Stimulated activated CD4-positive, alpha-beta T cell treated with anti-CD3 and anti-CD28 coated beads, Interleukin-4, amount 100 ng/mL, for 4 hours (primary cell): ENCODE measurements around the gene UTS2R.

Experiments used
- DNase-seq, 2 experiments: peaks; one replicate each; pipeline ENCODE4 v3.0.0-alpha.2; 2020

Gene UTS2R

GRCh38 chr17:82371333-82372248 lies at the start of gene UTS2R:
Gene UTS2R, plus strand, starts transcription at chr17:82371765. Its CDS starts 2,560 bp downstream, at chr17:82374325.
- DNase-seq = no peak

DNA sequence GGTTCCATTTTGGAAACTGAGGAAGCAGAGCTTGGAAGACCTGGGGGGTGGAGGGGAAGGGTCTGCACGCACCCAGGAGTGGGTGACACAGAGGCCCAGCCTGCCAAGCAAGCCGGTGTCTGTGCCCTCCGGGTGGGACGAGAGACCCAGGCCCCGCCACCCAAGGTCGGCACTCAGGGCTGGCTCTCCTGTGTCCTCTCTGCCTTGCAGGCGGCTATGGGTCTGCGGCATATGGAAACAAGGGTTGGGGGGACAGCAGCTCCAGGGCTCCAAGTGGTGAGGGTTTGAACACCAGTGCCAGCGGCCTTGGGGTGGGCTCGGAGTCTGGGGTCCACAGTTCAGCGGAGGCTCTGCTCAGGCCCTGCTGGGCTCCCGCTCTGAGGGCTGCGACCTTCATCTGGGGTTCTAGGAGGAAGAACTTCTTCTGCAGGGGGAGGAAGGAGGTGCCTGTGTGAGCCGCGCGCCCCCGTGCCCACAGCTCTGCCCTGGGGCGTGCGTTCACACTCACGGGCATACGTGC lies 49.6 kb upstream of the UTS2R start:
- DNase-seq = peak in 1 of 2 experiments; percentile 49

- no peak for DNase-seq
Measured at GRCh38 chr17:82322526-82323453, 48.8 kb upstream of the UTS2R start.

DNA sequence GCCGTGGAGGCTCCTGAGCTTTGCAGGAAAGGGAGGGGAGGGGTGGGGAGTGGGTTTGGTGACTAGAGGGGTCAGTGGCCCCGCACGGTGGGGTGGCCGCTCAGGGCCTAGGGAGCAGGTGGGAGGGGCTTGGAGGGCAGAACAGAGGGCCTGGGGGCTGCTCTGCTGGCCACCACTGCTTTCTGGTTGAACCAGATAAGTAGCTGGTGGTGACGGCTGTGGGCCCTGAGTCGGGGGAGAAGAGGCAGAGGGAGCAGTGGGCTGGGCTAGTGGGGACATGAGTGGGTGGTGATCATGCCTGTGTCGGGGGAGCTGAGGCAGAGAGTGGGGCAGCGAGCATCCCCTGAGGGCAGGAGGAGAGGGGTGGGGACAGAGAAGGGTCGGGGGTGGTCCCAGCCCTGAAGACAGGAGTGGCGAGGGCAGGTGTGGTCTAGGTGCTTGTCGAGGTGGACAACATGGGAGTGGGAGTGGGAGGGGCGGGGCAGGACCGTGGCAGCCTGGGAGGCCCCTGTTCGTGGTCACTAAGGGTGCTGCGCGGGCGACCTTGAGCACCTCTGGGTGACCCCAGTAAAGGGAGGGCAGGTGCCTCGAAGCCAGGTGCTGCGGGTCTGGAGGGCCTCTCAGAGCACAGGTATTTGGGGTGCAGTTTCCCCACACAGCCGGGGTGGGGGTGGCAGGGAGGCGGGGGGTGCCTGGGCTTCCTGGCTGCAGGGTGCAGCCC lies 47.9 kb upstream of the UTS2R start:
- DNase-seq = no peak

DNA sequence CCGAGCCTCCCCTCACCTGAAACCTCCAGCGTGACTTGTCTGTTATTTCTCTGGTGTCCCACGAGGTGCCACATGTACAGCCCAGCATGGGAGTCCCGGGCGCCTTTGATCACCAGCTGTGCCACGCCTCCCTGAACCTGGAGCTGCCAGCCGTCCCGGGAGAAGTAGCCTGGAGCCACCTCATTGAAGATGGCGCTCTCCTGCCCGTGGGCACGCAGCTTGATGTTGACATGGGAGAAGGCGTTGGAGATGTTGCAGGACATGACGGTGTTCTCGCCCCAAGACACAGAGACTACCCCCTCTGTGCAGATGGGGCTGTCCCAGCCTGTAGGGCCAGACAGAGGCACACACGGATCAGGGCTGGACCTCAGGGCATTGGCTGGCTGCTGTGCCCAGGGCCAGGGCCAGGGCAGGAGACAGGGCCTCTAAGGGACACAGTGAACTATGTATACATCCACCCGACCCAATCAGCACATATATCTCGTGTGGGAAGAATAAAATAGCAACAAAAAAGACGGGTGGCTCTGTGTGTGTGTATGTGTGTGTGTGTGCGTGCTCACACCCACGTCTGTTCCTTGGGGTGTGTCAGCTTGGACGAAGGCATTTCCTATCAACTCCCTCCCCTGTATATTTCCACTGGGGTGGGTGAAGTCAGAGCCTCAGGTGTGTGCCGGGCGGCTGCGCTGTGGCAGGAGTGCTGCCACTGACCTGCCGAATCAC lies 46.8 kb upstream of the UTS2R start:
- peak in 1 of 2 experiments; percentile 63 for DNase-seq

GRCh38 chr17:82325286-82326180 lies 46.0 kb upstream of the UTS2R start:
- DNase-seq = no peak

GRCh38 chr17:82327289-82327688 lies 44.3 kb upstream of the UTS2R start:
- no peak for DNase-seq

DNA sequence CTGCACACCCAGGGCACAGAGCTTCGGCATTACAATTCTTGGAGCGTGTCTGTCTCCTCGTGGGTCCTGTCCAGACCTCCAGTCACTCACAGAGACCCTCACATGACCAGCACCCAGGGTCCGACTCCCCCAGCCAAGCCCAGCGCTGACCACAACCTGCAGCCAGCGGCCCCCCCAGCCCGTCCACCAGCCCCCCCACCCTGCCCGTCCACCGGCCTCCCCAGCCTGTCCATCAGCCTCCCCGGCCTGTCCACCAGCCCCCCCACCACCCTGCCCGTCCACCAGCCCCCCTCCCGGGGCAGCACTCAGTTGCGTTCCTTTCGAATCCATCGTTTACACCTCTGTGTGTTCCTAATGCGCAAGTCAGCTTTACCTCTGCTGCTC lies 43.8 kb upstream of the UTS2R start:
- no peak for DNase-seq

DNA sequence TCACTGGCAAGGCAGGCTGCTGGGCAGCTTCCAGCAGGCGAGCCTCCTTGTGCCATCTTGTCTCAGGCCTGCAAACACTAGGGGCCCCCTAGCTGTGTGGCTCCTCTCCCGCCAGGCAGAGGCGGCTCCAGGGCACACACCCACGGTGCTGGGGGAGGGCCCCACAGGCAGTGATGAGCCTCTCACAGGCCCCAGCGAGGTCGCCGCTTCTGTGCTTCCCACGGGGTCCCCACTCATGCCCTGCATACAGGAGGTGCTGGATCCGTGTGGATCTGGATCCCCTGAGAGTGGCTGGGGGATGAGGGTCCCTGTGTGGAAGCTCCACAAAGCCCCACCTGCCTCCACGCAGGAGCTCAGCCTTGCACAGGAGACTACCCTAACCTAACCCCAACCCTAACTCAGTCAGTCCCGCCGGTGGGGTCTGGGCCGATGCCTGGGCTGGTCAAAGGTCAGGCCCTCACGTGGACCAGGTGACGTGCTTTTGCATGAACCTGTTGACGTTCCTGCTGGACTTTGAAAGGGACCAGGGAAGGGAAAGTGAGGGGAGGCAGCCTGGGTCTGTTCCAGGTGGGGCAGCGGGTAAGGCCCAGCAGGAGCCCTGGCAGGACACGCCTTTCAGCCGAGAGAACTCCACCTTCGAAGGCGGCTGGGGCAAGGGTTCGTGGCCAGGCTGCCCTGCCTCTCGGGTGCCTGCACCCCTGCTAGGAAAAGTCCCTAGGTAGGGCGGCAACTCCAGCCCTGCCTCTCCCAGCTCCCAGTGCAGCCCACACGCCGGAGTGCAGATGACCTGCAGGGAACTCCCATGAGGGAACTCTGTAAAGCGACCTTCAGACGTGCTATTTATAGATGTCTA lies 43.2 kb upstream of the UTS2R start:
- DNase-seq = no peak

GRCh38 chr17:82328994-82329507 lies 42.5 kb upstream of the UTS2R start:
- no peak for DNase-seq

DNA sequence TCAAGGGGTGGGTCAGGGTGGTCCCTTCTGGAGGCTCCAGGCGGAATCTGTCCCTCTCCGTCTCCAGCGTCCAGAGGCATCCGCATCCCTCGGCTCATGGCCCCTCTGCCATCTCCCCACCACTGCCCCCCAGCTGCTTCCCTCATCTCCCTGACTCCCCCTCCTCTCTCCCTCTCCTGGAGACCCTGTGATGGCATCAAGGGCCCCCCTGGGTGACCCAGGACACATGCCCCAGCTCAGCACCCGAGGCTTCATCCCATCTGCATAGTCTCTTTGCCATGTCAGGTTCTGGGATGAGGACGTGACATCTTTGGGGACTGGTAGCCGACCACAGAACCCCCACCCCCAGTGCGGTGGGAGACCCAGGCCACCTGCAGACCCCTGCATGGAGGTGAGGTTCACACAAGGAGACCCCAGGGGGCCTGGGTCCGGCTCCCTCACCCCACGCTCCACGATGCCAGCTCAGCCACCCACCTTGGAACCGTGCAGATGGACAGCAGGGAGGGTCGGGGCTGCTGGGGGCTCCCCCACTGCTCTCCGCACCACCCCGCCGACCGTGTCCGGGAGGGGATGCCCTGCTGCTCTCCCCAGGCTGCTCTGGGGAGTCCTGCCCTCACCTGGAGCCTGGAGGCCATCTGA lies 41.8 kb upstream of the UTS2R start:
- DNase-seq = no peak

DNA sequence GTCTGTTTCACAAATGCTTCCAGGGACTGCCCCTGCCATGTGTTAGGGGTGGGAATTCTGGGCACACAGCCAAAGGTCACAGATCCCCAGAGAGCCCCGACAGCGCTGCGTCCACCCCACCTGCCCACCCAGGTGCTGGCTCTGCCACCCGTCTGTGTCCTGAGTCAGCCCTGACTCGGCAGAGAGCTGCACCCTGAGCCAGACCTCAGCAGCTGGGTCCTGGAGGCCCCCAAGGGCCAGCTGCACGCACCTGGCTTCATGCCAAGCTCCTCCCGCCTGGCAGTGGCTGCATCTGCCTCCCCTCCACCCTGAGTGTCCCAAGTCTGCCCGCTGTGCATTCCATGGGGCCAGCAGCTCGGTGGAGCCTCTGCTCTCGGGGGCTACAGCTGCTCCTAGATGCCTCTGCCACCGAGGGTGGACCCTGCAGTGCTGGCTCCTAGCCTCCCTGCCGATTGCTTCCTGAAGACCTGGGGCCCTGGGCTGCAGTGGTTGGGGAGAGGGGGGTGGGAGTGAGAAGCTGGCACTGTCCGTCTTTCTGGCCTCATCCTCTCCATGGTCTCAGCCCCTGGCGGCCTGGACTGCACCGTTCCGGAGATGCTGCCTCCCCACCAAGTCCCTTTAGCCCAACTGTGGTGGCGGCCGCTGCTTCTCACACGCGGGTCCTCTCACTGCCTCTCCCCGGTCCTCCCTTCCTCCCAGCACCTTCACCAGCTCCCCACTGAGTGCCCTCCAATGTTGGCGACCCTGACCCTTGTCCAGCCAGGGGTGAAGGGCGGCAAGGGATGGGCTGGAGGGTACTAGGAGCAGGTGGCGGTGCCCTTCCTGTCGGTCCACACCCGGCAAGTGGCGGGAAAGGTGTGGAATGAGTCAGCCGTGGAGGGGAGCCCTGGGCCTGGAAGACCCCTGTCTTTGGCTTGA lies 41.0 kb upstream of the UTS2R start:
- DNase-seq = no peak

- no peak for DNase-seq
Measured at GRCh38 chr17:82331345-82331939, 40.1 kb upstream of the UTS2R start.

DNA sequence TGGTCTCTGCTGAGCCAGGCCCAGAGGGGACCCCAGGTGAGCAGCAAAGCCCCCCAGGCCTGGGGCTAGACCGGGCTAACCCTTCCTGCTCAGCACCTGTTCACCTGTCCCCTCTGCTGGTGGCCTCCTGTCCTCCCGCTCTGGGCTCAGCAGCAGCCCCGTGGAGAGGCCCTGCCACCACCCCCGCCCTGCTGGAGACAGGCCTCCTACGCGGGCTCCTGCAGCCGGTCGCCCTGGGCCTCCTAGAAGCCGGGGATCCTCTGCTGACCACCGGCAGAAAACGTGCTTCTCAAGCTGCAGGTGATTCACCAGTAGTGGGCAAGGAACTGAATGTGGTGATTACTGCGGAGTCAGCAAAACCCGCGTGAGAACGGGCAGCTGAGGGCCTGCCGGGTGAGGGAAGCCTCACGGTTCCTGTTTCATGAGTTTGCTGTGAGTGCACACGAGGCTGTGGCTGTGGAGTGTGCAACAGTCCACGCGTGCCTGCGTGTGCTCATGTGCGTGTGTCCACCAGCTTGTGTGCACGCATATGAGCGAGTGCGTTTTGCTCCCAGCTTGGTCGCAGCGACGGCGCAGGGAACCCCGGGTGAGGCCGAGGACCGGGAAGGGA lies 38.8 kb upstream of the UTS2R start:
- no peak for DNase-seq

- no peak for DNase-seq
Measured at GRCh38 chr17:82333279-82334171, 38.0 kb upstream of the UTS2R start, which contains the start of gene SECTM1. Gene SECTM1, minus strand, starts transcription at chr17:82333766. Its CDS starts 6,526 bp downstream, at chr17:82327240.

GRCh38 chr17:82334204-82334621 lies 37.4 kb upstream of the UTS2R start:
- no peak for DNase-seq
